ENCODE measurements around the gene DNER. TPM values are rescaled to one million over a fixed set of nuclear protein-coding genes. Genes with fewer than 3 reads are reported as not detected.

DNER gene
- polyA plus RNA-seq, 1 of the 3 experiments (the other 2 are of a cell fraction) = 1.4 TPM

GRCh38 chr2:229403296-229403695 is 311.1 kb downstream of the DNER start:
- Histone ChIP-seq H3F3A (replicated peaks; ENCODE audit: insufficient read depth) (no peaks in the 10 kb centered on the region), H3K36me3 (replicated peaks in 1 of 2; ENCODE audit: control insufficient read depth in 1 of 2, insufficient read depth in 2 of 2, low read length in 1 of 2) (no peaks in the 10 kb centered on the region), H2AFZ (ENCODE audit: low read depth) (no peak overlapping the region), H3K79me2 (ENCODE audit: insufficient read depth) (no peaks in the 10 kb centered on the region), H3K4me3 (ENCODE audit: low read depth in 2 of 2, low read length in 1 of 2) (no peak overlapping the region), H3K4me2 (no peak overlapping the region), H3K27me3 (ENCODE audit: insufficient read depth) (no peaks in the 10 kb centered on the region), H3K27ac (ENCODE audit: low read depth in 2 of 2, low read length in 1 of 2) (no peak overlapping the region), H3K9me2 (no peaks in the 10 kb centered on the region), H4K20me1 (ENCODE audit: insufficient read depth) (no peaks in the 10 kb centered on the region), H3K4me1 (ENCODE audit: control insufficient read depth in 1 of 2, insufficient read depth in 2 of 2, low read depth in 1 of 2, low read length in 1 of 2) (no peaks in the 10 kb centered on the region), H3K9ac (no peak overlapping the region), H3K9me3 (no peaks in the 10 kb centered on the region)
- ChIA-PET POLR2A (no interaction called here), CTCF (no interaction called here)
- TF ChIP-seq GATA2 (CRISPR knock-in tag; IDR thresholded peaks at IDR 0.05) (no peak), ZBTB33 (IDR thresholded peaks at IDR 0.05; ENCODE audit: borderline replicate concordance, low read depth) (no peak), TAF1 (IDR thresholded peaks at IDR 0.05; ENCODE audit: borderline replicate concordance, low read depth, low read length) (no peak), MXI1 (IDR thresholded peaks at IDR 0.05; ENCODE audit: low read depth, low read length) (no peak), SMC3 (IDR thresholded peaks at IDR 0.05; ENCODE audit: low read depth, low read length) (no peak), FOXM1 (IDR thresholded peaks at IDR 0.05; ENCODE audit: low read depth) (no peak), RFX5 (IDR thresholded peaks at IDR 0.05; ENCODE audit: low read length) (no peak), RXRA (IDR thresholded peaks at IDR 0.05; ENCODE audit: borderline replicate concordance, low read depth) (no peak), SIN3A (IDR thresholded peaks at IDR 0.05; ENCODE audit: borderline replicate concordance, low read depth, low read length) (no peak), USF2 (IDR thresholded peaks at IDR 0.05; ENCODE audit: borderline replicate concordance, low read depth, low read length) (no peak), FOSL2 (IDR thresholded peaks at IDR 0.05; ENCODE audit: borderline replicate concordance, low read depth) (no peak)
- WGBS (ENCODE audit: low lambda C conversion rate) = 43% methylated on average over 3 of the region's 3 CpGs
- DNase-seq = no peak

GRCh38 chr2:229401171-229401865 is 313.0 kb downstream of the DNER start:
- no peak for DNase-seq
- CTCF ChIA-PET = no interaction called here
- WGBS (ENCODE audit: low lambda C conversion rate) = 30% methylated on average over 4 of the region's 4 CpGs
- Histone ChIP-seq H3K4me1 (ENCODE audit: control insufficient read depth in 1 of 2, insufficient read depth in 2 of 2, low read depth in 1 of 2, low read length in 1 of 2) (no peaks in the 10 kb centered on the region), H2AFZ (ENCODE audit: low read depth) (no peak overlapping the region), H3K4me3 (ENCODE audit: low read depth in 2 of 2, low read length in 1 of 2) (no peak overlapping the region), H3K9ac (no peak overlapping the region), H4K20me1 (ENCODE audit: insufficient read depth) (no peaks in the 10 kb centered on the region), H3F3A (replicated peaks; ENCODE audit: insufficient read depth) (no peaks in the 10 kb centered on the region), H3K27me3 (ENCODE audit: insufficient read depth) (no peaks in the 10 kb centered on the region), H3K36me3 (replicated peaks in 1 of 2; ENCODE audit: control insufficient read depth in 1 of 2, insufficient read depth in 2 of 2, low read length in 1 of 2) (no peaks in the 10 kb centered on the region), H3K4me2 (no peak overlapping the region), H3K9me3 (no peaks in the 10 kb centered on the region), H3K9me2 (no peaks in the 10 kb centered on the region), H3K27ac (ENCODE audit: low read depth in 2 of 2, low read length in 1 of 2) (no peak overlapping the region), H3K79me2 (ENCODE audit: insufficient read depth) (no peaks in the 10 kb centered on the region)
- POLR2A ChIA-PET = no interaction called here
- TF ChIP-seq SIN3A (IDR thresholded peaks at IDR 0.05; ENCODE audit: borderline replicate concordance, low read depth, low read length) (no peak), GATA2 (CRISPR knock-in tag; IDR thresholded peaks at IDR 0.05) (no peak), PBX3 (IDR thresholded peaks at IDR 0.05) (no peak), FOSL2 (IDR thresholded peaks at IDR 0.05; ENCODE audit: borderline replicate concordance, low read depth) (no peak), RFX5 (IDR thresholded peaks at IDR 0.05; ENCODE audit: low read length) (no peak), EP300 (IDR thresholded peaks at IDR 0.05; ENCODE audit: borderline replicate concordance in 1 of 2, low read depth in 1 of 2, low read length in 1 of 2) (no peak), USF1 (IDR thresholded peaks at IDR 0.05; ENCODE audit: borderline replicate concordance, low read depth) (no peak), CHD2 (IDR thresholded peaks at IDR 0.05; ENCODE audit: low read length, partially characterized antibody) (no peak), TAF1 (IDR thresholded peaks at IDR 0.05; ENCODE audit: borderline replicate concordance, low read depth, low read length) (no peak), POLR2AphosphoS5 (IDR thresholded peaks at IDR 0.05; ENCODE audit: low read depth, low read length) (no peak), TEAD4 (IDR thresholded peaks at IDR 0.05; ENCODE audit: borderline replicate concordance, insufficient read depth) (no peak), ELF1 (IDR thresholded peaks at IDR 0.05) (no peak), NRF1 (IDR thresholded peaks at IDR 0.05; ENCODE audit: low read depth, low read length) (no peak), FOXM1 (IDR thresholded peaks at IDR 0.05; ENCODE audit: low read depth) (no peak), MXI1 (IDR thresholded peaks at IDR 0.05; ENCODE audit: low read depth, low read length) (no peak), MEF2A (IDR thresholded peaks at IDR 0.05; ENCODE audit: borderline replicate concordance, low read depth) (no peak), MAX (IDR thresholded peaks at IDR 0.05; ENCODE audit: low read depth) (no peak), GABPA (IDR thresholded peaks at IDR 0.05; ENCODE audit: low read depth) (no peak)
